Measurements from ENCODE around the gene NLRC5. TPM values are rescaled to one million over a fixed set of nuclear protein-coding genes. Genes with fewer than 3 reads are reported as not detected.
"Not testable (repeated sequence)": the region's sequence is repeated elsewhere in the genome, so short reads cannot be mapped to it uniquely, and the experiment has no call there.

Gene NLRC5
- total RNA-seq, 4 donors from 2014 or later, result 20.6 to 189 (median 43.2) TPM

- no peak for TF ChIP-seq CTCF (IDR thresholded peaks at IDR 0.05)
- ATAC-seq (ENCODE audit: low FRiP score) (no peak), DNase-seq (ENCODE audit: low spot score) (no peak)
Measured at GRCh38 chr16:57106767-57107166, 117.4 kb downstream of the NLRC5 start.

GRCh38 chr16:57107321-57107922 is 118.1 kb downstream of the NLRC5 start:
- TF ChIP-seq CTCF (IDR thresholded peaks at IDR 0.05), result no peak
- ATAC-seq (ENCODE audit: low FRiP score), result no peak
- no peak for DNase-seq (ENCODE audit: low spot score)

- no peak for TF ChIP-seq CTCF (IDR thresholded peaks at IDR 0.05)
Measured at GRCh38 chr16:57108432-57108831, 119.1 kb downstream of the NLRC5 start.

GRCh38 chr16:57109259-57110105 is 120.1 kb downstream of the NLRC5 start:
- not testable (repeated sequence) for ATAC-seq (ENCODE audit: low FRiP score)

More at GRCh38 chr16:57108432-57108831, 119.1 kb downstream of the NLRC5 start:
- no peak for ATAC-seq (ENCODE audit: low FRiP score)
- no peak for DNase-seq (ENCODE audit: low spot score)

GRCh38 chr16:57110937-57111336 is 121.6 kb downstream of the NLRC5 start:
- no peak for ATAC-seq (ENCODE audit: low FRiP score)
- DNase-seq (ENCODE audit: low spot score), result no peak
- no peak for TF ChIP-seq CTCF (IDR thresholded peaks at IDR 0.05)

More at GRCh38 chr16:57109259-57110105, 120.1 kb downstream of the NLRC5 start:
- not testable (repeated sequence) for DNase-seq (ENCODE audit: low spot score)

- TF ChIP-seq CTCF (IDR thresholded peaks at IDR 0.05), result no peak
- DNase-seq (ENCODE audit: low spot score) (no peak), ATAC-seq (ENCODE audit: low FRiP score) (no peak)
Measured at GRCh38 chr16:57111420-57111819, 122.1 kb downstream of the NLRC5 start.

GRCh38 chr16:57112403-57113041 is 123.2 kb downstream of the NLRC5 start:
- ATAC-seq (ENCODE audit: low FRiP score), result no peak
- DNase-seq (ENCODE audit: low spot score), result no peak
- no peak for TF ChIP-seq CTCF (IDR thresholded peaks at IDR 0.05)

All from omental fat pad (tissue), 4 donors.